Suprapubic skin (tissue), 3 donors: ENCODE data around the gene ANKRD22.

ENCODE experiments used
- POLR2A ChIP-seq, 2 donors: fragments of 450-650 bp; IDR thresholded peaks; one replicate each; pipeline ENCODE4 v1.6.1; 2017; ENCODE audit warnings: antibody characterized with exemption in 2 of 2, mild to moderate bottlenecking in 2 of 2, moderate library complexity in 2 of 2
- TF ChIP-seq, protein P1 (sequence below), 2 donors: fragments of 200-600 bp in 1 of 2; fragments of 450-650 bp in 1 of 2; sonication (generic) in 1 of 2; IDR thresholded peaks; one replicate each; pipeline ENCODE4 v1.5.1; 2016 to 2019; ENCODE audit warnings: antibody characterized with exemption in 2 of 2, mild to moderate bottlenecking in 1 of 2, moderate library complexity in 1 of 2

DNA sequence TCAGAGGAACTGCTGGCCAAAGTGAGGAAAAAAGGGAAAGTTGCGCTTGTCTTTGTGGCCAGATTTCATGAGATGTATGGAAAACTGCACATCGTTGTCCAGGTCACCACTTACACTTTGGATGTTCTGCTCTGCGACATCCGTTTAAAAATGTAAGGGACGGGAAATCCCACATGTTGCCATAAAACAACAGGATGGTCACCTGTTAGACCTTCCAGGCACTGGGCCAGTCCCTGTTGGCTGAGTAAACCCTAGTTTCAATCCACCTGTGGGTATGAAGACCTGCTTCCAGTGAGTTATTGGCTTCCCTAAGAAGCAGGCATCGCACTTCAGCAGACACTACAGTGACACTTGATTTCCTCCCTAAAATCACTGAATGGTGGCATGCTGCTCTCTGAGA, 25.7 kb upstream of the ANKRD22 start:
- no peak for TF ChIP-seq POLR2A (IDR thresholded peaks at IDR 0.05)
- TF ChIP-seq, protein P1, sequence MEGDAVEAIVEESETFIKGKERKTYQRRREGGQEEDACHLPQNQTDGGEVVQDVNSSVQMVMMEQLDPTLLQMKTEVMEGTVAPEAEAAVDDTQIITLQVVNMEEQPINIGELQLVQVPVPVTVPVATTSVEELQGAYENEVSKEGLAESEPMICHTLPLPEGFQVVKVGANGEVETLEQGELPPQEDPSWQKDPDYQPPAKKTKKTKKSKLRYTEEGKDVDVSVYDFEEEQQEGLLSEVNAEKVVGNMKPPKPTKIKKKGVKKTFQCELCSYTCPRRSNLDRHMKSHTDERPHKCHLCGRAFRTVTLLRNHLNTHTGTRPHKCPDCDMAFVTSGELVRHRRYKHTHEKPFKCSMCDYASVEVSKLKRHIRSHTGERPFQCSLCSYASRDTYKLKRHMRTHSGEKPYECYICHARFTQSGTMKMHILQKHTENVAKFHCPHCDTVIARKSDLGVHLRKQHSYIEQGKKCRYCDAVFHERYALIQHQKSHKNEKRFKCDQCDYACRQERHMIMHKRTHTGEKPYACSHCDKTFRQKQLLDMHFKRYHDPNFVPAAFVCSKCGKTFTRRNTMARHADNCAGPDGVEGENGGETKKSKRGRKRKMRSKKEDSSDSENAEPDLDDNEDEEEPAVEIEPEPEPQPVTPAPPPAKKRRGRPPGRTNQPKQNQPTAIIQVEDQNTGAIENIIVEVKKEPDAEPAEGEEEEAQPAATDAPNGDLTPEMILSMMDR (IDR thresholded peaks at IDR 0.05), result no peak
